ENCODE measurements around the gene NUDT3.
"Not testable (repeated sequence)": the region's sequence is repeated elsewhere in the genome, so short reads cannot be mapped to it uniquely, and the experiment has no call there.

NUDT3 gene

GRCh38 chr6:34340906-34341480, 51.5 kb downstream of the NUDT3 start:
- DNase-seq, result no peak

- no peak for DNase-seq
These were observed 52.1 kb downstream of the NUDT3 start for GRCh38 chr6:34340394-34340793.

GRCh38 chr6:34339971-34340370, 52.5 kb downstream of the NUDT3 start:
- no peak for DNase-seq

GRCh38 chr6:34339432-34339831, 53.0 kb downstream of the NUDT3 start:
- DNase-seq, result no peak

GRCh38 chr6:34338811-34339210, 53.7 kb downstream of the NUDT3 start:
- no peak for DNase-seq

- DNase-seq, result no peak
These were observed 54.1 kb downstream of the NUDT3 start for GRCh38 chr6:34338377-34338776.

GRCh38 chr6:34334796-34335416, 57.6 kb downstream of the NUDT3 start:
- DNase-seq, result no peak

- DNase-seq, result no peak
These were observed 58.6 kb downstream of the NUDT3 start for GRCh38 chr6:34333858-34334257.

GRCh38 chr6:34332251-34333198, 59.9 kb downstream of the NUDT3 start:
- no peak for DNase-seq

- DNase-seq, result no peak
These were observed 61.0 kb downstream of the NUDT3 start for GRCh38 chr6:34331371-34332050.

GRCh38 chr6:34329814-34330213, 62.7 kb downstream of the NUDT3 start:
- DNase-seq, result not testable (repeated sequence)

GRCh38 chr6:34328969-34329368, 63.5 kb downstream of the NUDT3 start:
- no peak for DNase-seq

GRCh38 chr6:34327313-34328205, 64.9 kb downstream of the NUDT3 start:
- DNase-seq, result not testable (repeated sequence)

- no peak for DNase-seq
These were observed 66.8 kb downstream of the NUDT3 start for GRCh38 chr6:34325633-34326032.

GRCh38 chr6:34324738-34325444, 67.6 kb downstream of the NUDT3 start:
- no peak for DNase-seq

GRCh38 chr6:34324221-34324620, 68.2 kb downstream of the NUDT3 start:
- not testable (repeated sequence) for DNase-seq

- no peak for DNase-seq
These were observed 69.2 kb downstream of the NUDT3 start for GRCh38 chr6:34323300-34323699.

GRCh38 chr6:34322732-34323131, 69.7 kb downstream of the NUDT3 start:
- no peak for DNase-seq

GRCh38 chr6:34321821-34322220, 70.6 kb downstream of the NUDT3 start:
- DNase-seq, result no peak

- DNase-seq, result no peak
These were observed 73.0 kb downstream of the NUDT3 start for GRCh38 chr6:34319471-34319885.
